H1 (cell line): ENCODE results near the gene KRTAP2-3. TPM values are rescaled to one million over a fixed set of nuclear protein-coding genes. Genes with fewer than 3 reads are reported as not detected.

Experiments
- CTCF ChIA-PET: fragments of 300-600 bp; sonication (Branson Sonifier 250); formaldehyde crosslinking; loops from one replicate; lab custom pipeline; 2021; ENCODE audit not compliant: partially characterized antibody; lab: Charles Lee
- POLR2A ChIA-PET: fragments of 300-600 bp; sonication (Branson Sonifier 250); formaldehyde crosslinking; loops from one replicate; lab custom pipeline; 2021; ENCODE audit warnings: inconsistent platforms; ENCODE audit not compliant: partially characterized antibody; lab: Charles Lee
- DNase-seq, 2 experiments: peaks; one replicate each; pipeline versions ENCODE4 v3.0.0 to v3.0.0-alpha.2; 2010 to 2022; ENCODE audit warnings: low spot score in 2 of 2, low read depth in 1 of 2, mixed read lengths in 1 of 2
- FAIRE-seq: peaks from 2 replicates; lab custom pipeline; 2011; peaks lifted over from hg19 to GRCh38; lab: Jason Lieb, UNC
- H2AFZ ChIP-seq: 2 replicates; pipeline ENCODE4 v1.8.1; 2012; ENCODE audit warnings: low read length, inconsistent platforms
- H2AK5ac ChIP-seq: 2 replicates; pipeline ENCODE4 v1.6.1; 2013; ENCODE audit warnings: low read depth, low read length
- H2BK120ac ChIP-seq: replicated peaks from 2 replicates; pipeline ENCODE3; 2013; ENCODE audit warnings: low read depth, low read length, inconsistent platforms
- H2BK12ac ChIP-seq: 2 replicates; pipeline ENCODE4 v1.6.1; 2013; ENCODE audit warnings: low read depth, low read length
- H2BK15ac ChIP-seq: 2 replicates; pipeline ENCODE4 v1.6.1; 2013; ENCODE audit warnings: low read length
- H2BK20ac ChIP-seq: 2 replicates; pipeline ENCODE4 v1.6.1; 2013; ENCODE audit warnings: low read length
- H2BK5ac ChIP-seq: 2 replicates; pipeline ENCODE4 v1.6.1; 2013; ENCODE audit warnings: low read depth, low read length
- H3K14ac ChIP-seq: 2 replicates; pipeline ENCODE4 v1.6.1; 2013; ENCODE audit warnings: inconsistent platforms; ENCODE audit not compliant: insufficient read length
- H3K18ac ChIP-seq: 2 replicates; pipeline ENCODE4 v1.6.1; 2013; ENCODE audit warnings: low read length; ENCODE audit errors: extremely low read depth
- H3K23ac ChIP-seq: 2 replicates; pipeline ENCODE4 v1.6.1; 2013; ENCODE audit warnings: inconsistent platforms; ENCODE audit not compliant: insufficient read length
- H3K23me2 ChIP-seq: 2 replicates; pipeline ENCODE4 v1.6.1; 2013; ENCODE audit warnings: low read depth, low read length
- H3K27ac ChIP-seq: 2 replicates; pipeline ENCODE4 v1.6.1; 2011; ENCODE audit warnings: low read depth, low read length, inconsistent platforms
- H3K27me3 ChIP-seq, 4 experiments: replicated peaks in 1 of 4; 1 replicate in 1 of 4; 2 replicates in 3 of 4; pipeline versions ENCODE4 v1.6.1 to v1.8.1; 2011 to 2013; ENCODE audit warnings: low read length in 3 of 4, mild to moderate bottlenecking in 3 of 4, inconsistent platforms in 2 of 4, mixed read lengths in 2 of 4, moderate library complexity in 1 of 4; ENCODE audit not compliant: control insufficient read depth in 3 of 4, insufficient read depth in 3 of 4; ENCODE audit errors: extremely low read depth in 1 of 4
- H3K36me3 ChIP-seq, 4 experiments: 2 replicates each; pipeline versions ENCODE4 v1.6.1 to v1.8.1; 2011 to 2013; ENCODE audit warnings: mild to moderate bottlenecking in 4 of 4, low read length in 3 of 4, moderate library complexity in 2 of 4, control low read depth in 1 of 4, inconsistent platforms in 1 of 4; ENCODE audit not compliant: insufficient read depth in 4 of 4, control insufficient read depth in 2 of 4
- H3K4ac ChIP-seq: replicated peaks from 2 replicates; pipeline ENCODE3; 2013; ENCODE audit warnings: low read length, low read depth, mixed read lengths, inconsistent platforms; ENCODE audit not compliant: insufficient read length
- H3K4me1 ChIP-seq, 4 experiments: replicated peaks in 1 of 4; 1 replicate in 1 of 4; 2 replicates in 3 of 4; pipeline versions ENCODE4 v1.6.1 to v1.8.1; 2011 to 2013; ENCODE audit warnings: low read length in 3 of 4, inconsistent platforms in 2 of 4, mixed read lengths in 1 of 4; ENCODE audit not compliant: insufficient read depth in 4 of 4, control insufficient read depth in 3 of 4
- H3K4me2 ChIP-seq, 2 experiments: 2 replicates each; pipeline versions ENCODE4 v1.6.1 to v1.8.1; 2011 to 2013; ENCODE audit warnings: low read depth in 2 of 2, low read length in 2 of 2, control low read depth in 1 of 2, inconsistent platforms in 1 of 2, mild to moderate bottlenecking in 1 of 2; ENCODE audit not compliant: insufficient read depth in 1 of 2
- H3K4me3 ChIP-seq, 4 experiments: fragments of 200-600, 300-600 bp in 1 of 4; sonication (generic), shearing (Covaris generic), sonication (Bioruptor Twin) in 1 of 4; 2 replicates each; pipeline versions ENCODE4 v1.5.1 to v1.8.1; 2011 to 2016; ENCODE audit warnings: low read length in 4 of 4, low read depth in 3 of 4, control low read depth in 2 of 4, inconsistent platforms in 2 of 4, mild to moderate bottlenecking in 2 of 4, mixed read lengths in 1 of 4, moderate library complexity in 1 of 4; ENCODE audit not compliant: insufficient read depth in 2 of 4; ENCODE audit errors: extremely low read depth in 1 of 4
- H3K56ac ChIP-seq: replicated peaks from 2 replicates; pipeline ENCODE3; 2013; ENCODE audit warnings: low read depth, mild to moderate bottlenecking, mixed read lengths, low read length, inconsistent platforms; ENCODE audit not compliant: insufficient read length
- H3K79me1 ChIP-seq: 2 replicates; pipeline ENCODE4 v1.6.1; 2013; ENCODE audit warnings: low read depth, low read length, control low read depth
- H3K79me2 ChIP-seq, 2 experiments: 2 replicates each; pipeline versions ENCODE4 v1.6.1 to v1.8.1; 2012 to 2013; ENCODE audit warnings: low read length in 2 of 2, mild to moderate bottlenecking in 2 of 2, inconsistent platforms in 1 of 2; ENCODE audit not compliant: insufficient read depth in 2 of 2, control insufficient read depth in 1 of 2
- H3K9ac ChIP-seq, 4 experiments: replicated peaks in 1 of 4; 1 replicate in 1 of 4; 2 replicates in 3 of 4; pipeline versions ENCODE4 v1.6.1 to v1.8.1; 2011 to 2013; ENCODE audit warnings: low read depth in 3 of 4, low read length in 3 of 4, control low read depth in 2 of 4, mild to moderate bottlenecking in 2 of 4, moderate library complexity in 2 of 4, inconsistent platforms in 1 of 4; ENCODE audit errors: extremely low read depth in 1 of 4
- H3K9me3 ChIP-seq, 2 experiments: 2 replicates each; pipeline versions ENCODE4 v1.6.1 to v1.8.1; 2012 to 2013; ENCODE audit warnings: mild to moderate bottlenecking in 2 of 2, moderate library complexity in 2 of 2, control low read depth in 1 of 2, inconsistent platforms in 1 of 2, low read depth in 1 of 2, low read length in 1 of 2, mixed read lengths in 1 of 2; ENCODE audit not compliant: insufficient read depth in 2 of 2
- H4K20me1 ChIP-seq, 2 experiments: replicated peaks in 1 of 2; 2 replicates each; pipeline versions ENCODE3 to v1.8.1; 2011 to 2013; ENCODE audit warnings: inconsistent platforms in 2 of 2, low read length in 2 of 2, mild to moderate bottlenecking in 1 of 2; ENCODE audit not compliant: insufficient read depth in 2 of 2, control insufficient read depth in 1 of 2
- H4K5ac ChIP-seq: 2 replicates; pipeline ENCODE4 v1.6.1; 2013; ENCODE audit warnings: low read length, low read depth, mixed read lengths, inconsistent platforms; ENCODE audit not compliant: insufficient read length
- H4K8ac ChIP-seq: 2 replicates; pipeline ENCODE4 v1.8.0; 2013; ENCODE audit warnings: mild to moderate bottlenecking, moderate library complexity, low read length, inconsistent platforms; ENCODE audit not compliant: insufficient read depth; ENCODE audit errors: extremely low read depth
- H4K91ac ChIP-seq: replicated peaks from 2 replicates; pipeline ENCODE3; 2013; ENCODE audit warnings: low read length, mixed read lengths, inconsistent platforms; ENCODE audit not compliant: insufficient read length
- BCL11A ChIP-seq, 2 experiments: IDR thresholded peaks; one replicate each; pipeline ENCODE4 v1.6.1; 2011; ENCODE audit warnings: low read depth in 2 of 2, low read length in 2 of 2, mild to moderate bottlenecking in 2 of 2
- POLR2A ChIP-seq, 2 experiments: IDR thresholded peaks; 1 replicate in 1 of 2; 2 replicates in 1 of 2; pipeline ENCODE4 v1.6.1; 2011; ENCODE audit warnings: low read depth in 2 of 2, low read length in 2 of 2, mild to moderate bottlenecking in 2 of 2; ENCODE audit errors: control extremely low read depth in 1 of 2
- WGBS, 2 experiments: shearing (Covaris generic) in 1 of 2; methylation state at CpG; one replicate each; pipeline versions ENCODE4 v1.1.6 to v1.1.7; 2013 to 2015; ENCODE audit warnings: low lambda C conversion rate in 2 of 2, mixed read lengths in 2 of 2, inconsistent platforms in 1 of 2, low coverage in 1 of 2, missing lambda C conversion rate in 1 of 2; ENCODE audit not compliant: insufficient replicate concordance in 2 of 2, insufficient coverage in 1 of 2, insufficient read length in 1 of 2; ENCODE audit errors: extremely low coverage in 1 of 2, missing lambda C conversion rate in 1 of 2; 5-methylcytosine and 5-hydroxymethylcytosine counted together
- polyA plus RNA-seq, 7 experiments: library from polyadenylated mRNA; depleted of rRNA in 3 of 7; stranded (reverse) in 5 of 7; unstranded in 2 of 7; fragments of >200 nt in 5 of 7; fragments of 200-250 nt in 2 of 7; gene quantifications; 1 replicate in 5 of 7; 2 replicates in 1 of 7; 4 replicates in 1 of 7; pipeline versions ENCODE4 v1.2.1 to v1.2.3, GENCODE V29; 2011 to 2013; ENCODE audit warnings: missing spikeins in 2 of 7, mixed read lengths in 2 of 7
- total RNA-seq: library from RNA; stranded (reverse); fragmentation: NEBNext Ultra II Directional; extraction: Animal tissue kit (Norgen Biotek cat#: 25700); gene quantifications from 2 replicates; pipeline ENCODE4 v1.2.1, GENCODE V29; 2021

Gene KRTAP2-3
- total and polyA plus RNA-seq, 2 of the 8 experiments (the other 6 are each of a cell fraction or from before 2014, with no cell fraction given): not detected

- no peak overlapping the region for H3K4me2 ChIP-seq
- H3K18ac ChIP-seq: no peak overlapping the region
- H3K23me2 ChIP-seq: no peaks in the 10 kb centered on the region
- H3K4ac ChIP-seq: no peak overlapping the region
- H3K9me3 ChIP-seq: 0 out of 4 replicates have a peak, but pooled peaks cover 3% of the 10 kb centered on the region in 2 experiments
- H3K36me3 ChIP-seq: no peaks in the 10 kb centered on the region
- no peak overlapping the region for H4K91ac ChIP-seq
- no peaks in the 10 kb centered on the region for H3K79me1 ChIP-seq
- H2BK15ac ChIP-seq: no peak overlapping the region
- no peak overlapping the region for H3K56ac ChIP-seq
- no peak overlapping the region for H3K27ac ChIP-seq
- DNase-seq (no peak), FAIRE-seq (no peak)
- no peak overlapping the region for H2BK20ac ChIP-seq
- 95% methylated on average over 5 of the region's 6 CpGs; no CpG with 5 or more reads in 1 of the 2 experiments for WGBS, 2 experiments
- no peaks in the 10 kb centered on the region for H3K79me2 ChIP-seq
- no peak overlapping the region for H3K14ac ChIP-seq
- H2BK5ac ChIP-seq: no peak overlapping the region
- TF ChIP-seq POLR2A (IDR thresholded peaks at IDR 0.05; ENCODE audit: control extremely low read depth in 1 of 2, low read depth in 2 of 2, low read length in 2 of 2) (no peak), BCL11A (IDR thresholded peaks at IDR 0.05; ENCODE audit: low read depth in 2 of 2, low read length in 2 of 2) (no peak)
- H3K4me3 ChIP-seq: no peak overlapping the region
- no peak overlapping the region for H4K5ac ChIP-seq
- H3K9ac ChIP-seq: no peak overlapping the region
- POLR2A ChIA-PET: no interaction called here
- no peak overlapping the region for H2BK120ac ChIP-seq
- peaks cover 0 to 4% (median 0%) of the 10 kb centered on the region in 4 experiments; a peak in 2 of 7 replicates for H3K4me1 ChIP-seq
- no peak overlapping the region for H2AK5ac ChIP-seq
- no peaks in the 10 kb centered on the region for H3K27me3 ChIP-seq
- no peak overlapping the region for H4K8ac ChIP-seq
- no peak overlapping the region for H3K23ac ChIP-seq
- CTCF ChIA-PET: no interaction called here
- no peaks in the 10 kb centered on the region for H4K20me1 ChIP-seq
- H2BK12ac ChIP-seq: no peak overlapping the region
- H2AFZ ChIP-seq: no peak overlapping the region
These were observed 38.6 kb upstream of the KRTAP2-3 start for GRCh38 chr17:41098481-41098880.
